HG02610 (cell line): ENCODE data around the gene TGFBI.

Experiments used
- ATAC-seq: cut with Tn5 transposase; IDR thresholded peaks from one replicate; pipeline ENCODE4 v1.9.1; 2021; ENCODE audit warnings: mild to moderate bottlenecking, moderate library complexity; ENCODE audit not compliant: unreplicated experiment

TGFBI gene

DNA sequence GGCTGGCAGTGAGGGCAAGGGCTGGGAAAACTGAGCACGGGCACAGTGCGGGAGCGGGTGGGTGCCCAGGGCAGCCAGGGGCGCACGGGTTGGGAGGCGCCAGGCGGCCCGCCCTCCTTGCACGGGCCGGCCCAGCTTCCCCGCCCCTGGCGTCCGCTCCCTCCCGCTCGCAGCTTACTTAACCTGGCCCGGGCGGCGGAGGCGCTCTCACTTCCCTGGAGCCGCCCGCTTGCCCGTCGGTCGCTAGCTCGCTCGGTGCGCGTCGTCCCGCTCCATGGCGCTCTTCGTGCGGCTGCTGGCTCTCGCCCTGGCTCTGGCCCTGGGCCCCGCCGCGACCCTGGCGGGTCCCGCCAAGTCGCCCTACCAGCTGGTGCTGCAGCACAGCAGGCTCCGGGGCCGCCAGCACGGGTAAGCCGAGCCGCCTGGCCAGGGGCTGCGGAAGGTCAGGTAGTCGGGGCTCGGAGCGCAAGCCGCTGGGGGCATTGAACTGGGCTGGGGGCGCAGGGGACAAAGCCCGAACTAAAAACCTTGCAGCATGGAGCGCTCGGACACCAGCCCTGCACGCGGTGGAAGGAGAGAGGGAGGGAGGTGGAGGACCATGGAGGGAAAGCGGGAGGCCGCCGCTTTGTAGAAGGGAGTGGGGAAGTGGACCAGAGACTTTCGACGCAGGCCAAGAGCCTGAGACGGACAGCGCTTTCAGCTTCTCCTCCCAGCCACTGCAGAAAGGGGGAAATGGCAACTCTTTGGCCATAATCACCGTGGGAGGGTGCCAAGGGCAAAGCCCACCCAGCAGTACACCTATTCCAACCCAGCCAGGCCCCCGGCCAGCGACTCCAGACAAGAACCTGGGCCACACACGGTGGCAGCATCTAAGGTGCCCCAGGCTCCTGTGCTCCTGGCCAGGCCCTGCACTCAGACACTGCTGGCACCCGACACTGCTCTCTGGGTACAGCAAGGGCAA is at the start of gene TGFBI:
TSS of gene TGFBI (plus strand) at position 207 of the 961 bp plus-strand sequence. CDS start at position 275, 68 bp downstream.
- peak; percentile 42 for ATAC-seq

DNA sequence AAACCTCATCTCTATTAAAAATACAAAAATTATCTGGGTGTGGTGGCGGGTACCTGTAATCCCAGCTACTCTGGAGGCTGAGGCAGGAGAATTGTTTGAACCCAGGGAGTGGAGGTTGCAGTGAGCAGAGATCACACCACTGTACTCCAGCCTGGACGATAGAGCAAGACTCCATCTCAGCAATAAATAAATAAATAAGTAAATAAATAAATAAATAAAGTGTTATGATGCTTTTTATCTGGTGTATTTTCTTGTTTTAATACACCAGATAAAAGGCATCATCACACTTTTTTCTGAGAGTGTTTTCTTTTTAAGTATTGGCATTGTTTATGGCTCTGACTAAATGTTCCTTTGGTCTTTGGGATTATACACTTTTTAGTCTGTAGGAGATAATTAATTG is 49.8 kb upstream of the TGFBI start:
- ATAC-seq = no peak

DNA sequence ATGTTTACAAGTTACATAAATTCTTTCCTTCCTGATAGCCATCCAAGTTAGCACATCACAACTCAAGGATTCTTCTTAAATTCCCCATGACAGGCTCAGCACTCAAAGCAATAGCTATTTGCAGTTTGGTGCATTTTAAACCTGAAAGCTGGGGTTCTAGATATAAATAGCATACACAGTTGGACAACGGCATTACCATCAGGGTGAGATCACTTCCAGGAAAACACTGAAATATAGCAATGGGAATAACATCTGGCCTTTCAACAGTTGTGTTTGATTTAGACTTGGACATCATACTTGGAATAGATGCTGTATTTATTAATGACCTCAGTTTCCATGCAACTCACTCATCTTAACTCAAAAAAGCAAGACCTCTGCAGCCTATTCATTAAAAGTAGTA is 49.3 kb upstream of the TGFBI start:
- ATAC-seq = no peak

DNA sequence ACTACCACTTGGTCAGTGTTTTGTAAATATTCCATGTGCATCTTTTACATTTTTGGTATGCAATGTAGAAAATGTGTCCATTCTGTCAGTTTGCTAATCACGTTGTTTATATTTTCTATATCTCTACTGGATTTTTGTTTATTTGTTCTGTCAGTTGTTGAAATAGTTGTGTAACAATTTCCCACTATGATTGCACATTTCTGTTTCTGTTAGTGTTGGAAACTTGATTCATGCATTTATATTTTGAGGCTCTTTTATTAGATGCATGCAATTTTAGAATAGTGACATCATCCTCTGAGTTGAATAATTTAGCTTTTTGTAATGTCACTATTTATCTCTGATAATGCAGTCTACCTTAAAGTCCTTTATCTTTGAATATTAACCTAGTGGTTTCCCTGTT is 48.2 kb upstream of the TGFBI start:
- ATAC-seq = no peak

DNA sequence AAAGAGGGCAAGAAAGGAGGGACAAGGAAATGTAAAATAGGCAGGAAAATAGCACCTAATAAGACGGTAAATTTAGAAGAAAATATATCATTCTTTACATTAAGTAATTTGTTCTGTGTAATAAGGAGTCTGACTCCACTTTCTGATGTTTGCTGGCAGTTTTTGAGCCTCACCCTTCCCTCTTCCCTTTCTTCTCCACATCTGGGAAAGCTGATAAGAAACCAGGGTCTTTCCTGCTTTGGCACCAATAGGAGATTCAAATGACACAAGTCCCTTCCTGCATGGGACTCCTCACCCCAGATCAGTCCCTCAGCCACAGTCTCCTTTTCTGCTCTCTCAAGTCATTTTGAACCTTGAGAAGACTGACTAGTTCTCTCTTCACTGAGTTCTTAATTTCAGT is 42.8 kb upstream of the TGFBI start:
- ATAC-seq = no peak

DNA sequence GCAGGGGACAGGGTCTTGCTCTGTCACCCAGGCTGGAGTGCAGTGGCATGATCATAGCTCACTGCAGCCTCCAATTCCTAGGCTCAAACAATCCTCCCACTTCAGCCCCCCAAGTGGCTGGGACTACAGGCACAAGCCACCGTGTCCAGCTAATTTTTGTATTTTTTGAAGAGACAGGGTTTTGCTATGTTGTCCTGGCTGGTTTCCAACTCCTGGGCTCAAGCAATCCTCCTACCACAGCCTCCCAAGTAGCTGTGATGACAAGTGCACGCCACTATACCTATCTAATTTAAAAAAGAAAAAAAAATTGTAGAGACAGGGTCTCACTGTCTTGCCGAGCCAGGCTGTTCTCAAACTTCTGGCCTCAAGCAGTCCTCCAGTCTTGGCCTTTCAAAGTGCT is 42.4 kb upstream of the TGFBI start:
- no peak for ATAC-seq

DNA sequence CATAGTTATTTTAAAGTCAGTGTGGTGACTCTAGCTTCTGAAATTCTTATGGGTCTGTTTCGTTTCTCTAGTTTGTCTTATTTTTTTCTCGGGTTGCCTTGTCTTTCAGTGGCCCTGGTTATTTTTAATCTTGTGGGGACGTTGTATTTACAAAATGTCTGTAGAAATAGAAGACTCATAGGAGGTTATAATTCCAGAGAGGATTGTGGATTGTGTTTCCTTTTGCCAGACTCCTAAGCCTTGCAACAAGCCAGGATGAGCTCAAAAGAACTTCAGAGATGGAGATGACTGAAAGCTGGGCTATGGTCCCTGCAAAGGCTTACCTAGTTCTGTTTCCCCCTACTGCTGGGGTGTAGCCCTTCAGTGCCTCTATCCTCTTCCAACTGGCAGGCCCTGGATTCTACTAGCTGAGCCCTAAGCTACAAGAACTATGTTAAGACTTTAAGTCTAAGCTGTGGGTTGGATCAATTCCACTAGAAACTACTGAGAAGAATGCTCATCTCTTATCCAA is 41.8 kb upstream of the TGFBI start:
- ATAC-seq = no peak

DNA sequence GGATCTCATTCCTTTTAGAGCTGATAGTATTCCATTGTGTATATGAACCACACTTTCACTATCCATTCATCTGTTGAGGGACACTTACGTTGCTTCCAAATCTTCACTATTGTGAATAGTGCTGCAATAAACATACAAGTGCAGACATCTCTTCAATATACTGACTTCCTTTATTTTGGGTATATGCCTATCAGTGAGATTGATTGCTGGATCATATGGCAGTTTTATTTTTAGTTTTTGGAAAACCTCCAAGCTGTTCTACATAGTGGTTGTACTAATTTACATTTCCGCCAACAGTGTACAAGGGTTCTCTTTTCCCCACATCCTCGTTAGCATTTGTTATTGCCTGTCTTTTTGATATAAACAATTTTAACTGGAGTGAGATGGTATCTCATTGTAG is 40.2 kb upstream of the TGFBI start:
- no peak for ATAC-seq

DNA sequence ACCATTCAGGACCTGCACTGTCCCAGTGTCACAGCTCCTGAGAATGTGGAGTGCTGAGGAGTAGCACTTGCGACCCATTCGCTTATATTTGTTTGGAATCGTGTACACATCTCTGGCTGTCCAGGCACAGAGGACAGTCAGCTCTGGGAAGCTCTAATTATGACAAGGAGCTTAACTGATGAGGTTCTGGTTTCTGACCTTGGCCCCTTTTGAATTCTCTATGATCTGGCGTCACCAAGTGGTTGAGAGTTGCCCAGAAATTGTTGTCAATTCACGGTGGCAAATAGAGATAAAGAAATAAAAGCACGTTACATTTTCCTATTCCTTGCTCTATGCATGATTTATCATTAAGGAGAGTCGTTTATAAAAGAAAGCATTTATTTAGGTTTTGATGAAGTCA is 39.1 kb upstream of the TGFBI start:
- ATAC-seq = no peak

DNA sequence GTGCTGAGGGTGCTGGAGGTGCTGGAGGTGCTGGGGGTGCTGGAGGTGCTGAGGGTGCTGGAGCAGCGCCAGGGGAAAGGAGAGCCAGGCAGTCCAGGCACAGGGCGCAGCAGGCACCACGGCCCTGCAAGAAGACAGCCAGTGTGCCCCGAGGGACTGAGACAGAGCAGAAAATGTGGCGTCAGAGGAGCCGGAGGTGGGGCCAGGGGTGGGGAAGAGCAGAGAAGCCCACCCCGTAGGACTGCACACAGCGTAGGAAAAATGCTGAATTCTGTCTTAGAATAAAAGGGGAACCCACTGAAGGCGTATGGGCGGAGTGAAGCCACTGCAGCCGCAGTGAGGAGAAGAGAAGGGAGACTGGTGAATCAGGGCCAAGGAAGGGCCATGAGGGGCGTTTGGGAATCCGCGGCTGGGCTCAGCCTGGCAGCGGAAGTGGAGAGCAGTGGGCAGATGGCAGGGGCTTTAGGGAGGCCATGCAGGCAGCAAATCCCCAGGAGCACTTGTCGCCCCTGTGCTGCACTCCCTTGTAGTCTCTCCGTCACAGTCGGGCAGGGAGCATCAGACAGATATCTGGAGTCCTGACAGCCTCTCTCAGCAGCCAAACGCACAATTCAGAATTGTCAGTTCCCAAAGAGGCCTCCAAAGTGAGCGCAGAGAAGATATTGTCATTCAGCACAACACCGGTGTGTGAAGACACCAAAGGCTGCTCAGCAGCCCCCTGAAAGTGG is 38.1 kb upstream of the TGFBI start:
- ATAC-seq = no peak

DNA sequence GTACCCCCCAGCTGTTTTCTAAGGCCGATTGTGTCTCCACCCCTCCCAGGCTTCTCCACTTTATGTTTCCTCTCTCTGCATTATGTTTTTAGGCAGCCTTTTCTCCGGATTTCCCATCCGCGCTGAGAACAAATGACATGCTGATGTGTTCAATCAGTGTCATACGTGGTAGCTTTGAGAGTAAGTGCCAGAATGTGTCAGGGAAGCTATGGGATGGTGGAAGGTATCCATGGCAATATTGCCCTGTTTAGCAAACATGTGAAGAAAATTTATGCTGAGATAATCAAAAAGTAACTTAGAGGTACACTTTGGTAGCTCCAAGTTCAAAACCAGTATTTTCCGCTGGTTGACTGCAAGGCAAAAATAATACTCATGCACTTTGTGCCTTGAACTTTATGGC is 37.4 kb upstream of the TGFBI start:
- no peak for ATAC-seq

DNA sequence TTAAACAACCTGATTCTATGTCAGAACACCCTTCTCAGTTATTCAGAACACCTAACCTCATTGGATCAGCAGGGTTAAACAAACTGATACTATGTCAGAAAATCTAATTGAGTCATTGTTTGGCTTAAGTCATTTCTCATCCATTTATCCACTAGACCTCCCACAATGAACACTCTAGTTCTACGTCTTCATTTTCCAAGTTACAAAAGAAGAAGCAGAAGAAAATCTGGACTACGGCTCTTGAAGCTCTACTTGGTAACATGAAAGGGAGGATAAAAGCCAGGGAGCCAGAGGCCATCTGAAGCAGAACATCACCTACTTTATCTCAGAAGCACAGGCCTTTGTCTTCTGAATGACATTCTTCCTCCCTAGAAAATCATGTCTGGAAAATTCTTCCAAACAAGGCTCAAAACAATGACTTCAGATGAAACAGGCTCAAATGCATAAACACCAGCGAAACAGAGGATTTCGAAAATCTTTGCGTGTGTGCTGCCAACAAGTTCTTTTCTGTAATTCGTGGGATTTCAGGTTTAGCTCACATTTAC is 35.4 kb upstream of the TGFBI start:
- no peak for ATAC-seq

DNA sequence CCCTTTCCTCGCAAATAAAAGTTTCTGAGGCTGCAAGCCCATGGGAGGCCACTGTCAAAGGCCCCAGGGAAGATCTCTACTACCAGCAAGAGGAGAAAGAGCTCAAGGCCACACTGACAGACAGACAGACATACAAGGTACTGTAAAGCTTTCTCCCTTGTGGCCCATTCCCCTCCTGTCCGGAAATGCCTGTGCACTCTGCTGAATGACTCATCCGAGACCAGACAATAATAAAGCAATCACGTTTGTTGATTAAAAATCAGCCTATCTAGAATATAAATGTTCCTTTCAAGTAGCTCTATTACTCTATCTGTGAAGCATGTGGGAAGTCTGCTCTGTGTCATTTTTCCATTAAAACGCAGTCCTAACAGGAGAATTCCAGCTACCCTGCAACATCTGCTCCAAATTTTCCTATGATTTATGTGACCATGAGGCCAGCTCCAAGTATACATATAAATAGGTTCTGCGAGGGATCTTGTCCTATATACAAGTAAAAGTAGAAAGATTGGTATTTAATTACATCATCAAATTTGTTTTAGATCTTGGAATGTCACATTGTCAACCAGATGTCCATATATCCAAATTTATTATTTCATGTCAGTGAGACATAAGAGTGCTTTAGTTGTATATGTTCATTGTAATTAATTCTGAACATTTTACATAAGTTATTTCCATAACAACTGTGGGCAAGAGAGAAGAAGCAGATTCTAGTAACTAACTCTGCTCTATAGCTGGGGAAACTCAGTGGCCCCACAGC is 34.7 kb upstream of the TGFBI start:
- no peak for ATAC-seq

DNA sequence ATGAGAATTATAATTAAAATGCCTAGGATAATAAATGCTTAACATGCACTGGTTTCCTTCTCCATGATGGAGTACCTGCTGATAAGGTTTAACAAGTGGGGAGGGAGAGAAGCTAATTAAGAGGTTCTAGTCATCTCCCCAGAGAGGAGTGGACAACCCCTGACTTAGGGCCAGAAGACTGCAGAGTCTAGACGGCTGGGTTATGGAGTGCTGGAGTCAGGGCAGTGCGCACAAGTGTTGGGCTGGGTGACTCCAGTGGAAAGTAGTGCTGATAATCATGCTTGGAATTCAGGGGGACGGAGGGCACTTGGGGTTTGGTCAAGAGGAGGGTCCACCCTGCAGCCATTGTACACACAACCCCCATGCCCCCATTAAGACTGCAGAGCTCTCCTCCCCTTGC is 32.8 kb upstream of the TGFBI start:
- ATAC-seq = no peak

DNA sequence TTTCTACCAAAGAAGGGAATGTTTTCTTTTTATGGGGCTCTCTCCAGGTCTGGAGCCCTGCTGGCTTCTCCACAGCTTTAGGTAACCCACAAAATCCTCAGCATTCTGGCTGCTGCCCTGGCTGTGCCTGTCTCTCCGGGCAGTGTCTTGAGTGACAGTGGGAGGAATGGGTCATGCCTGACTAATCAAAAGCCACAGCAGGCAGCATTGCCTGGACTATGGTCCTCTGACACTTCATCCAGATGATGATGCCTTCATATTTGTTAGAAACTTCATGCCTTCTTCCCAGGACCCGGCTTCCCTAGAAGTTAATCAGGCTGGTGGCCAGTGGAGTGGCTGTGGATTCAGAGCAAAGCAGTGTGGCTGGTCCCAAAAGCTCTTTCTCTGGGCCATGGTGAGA is 32.2 kb upstream of the TGFBI start:
- ATAC-seq = no peak

DNA sequence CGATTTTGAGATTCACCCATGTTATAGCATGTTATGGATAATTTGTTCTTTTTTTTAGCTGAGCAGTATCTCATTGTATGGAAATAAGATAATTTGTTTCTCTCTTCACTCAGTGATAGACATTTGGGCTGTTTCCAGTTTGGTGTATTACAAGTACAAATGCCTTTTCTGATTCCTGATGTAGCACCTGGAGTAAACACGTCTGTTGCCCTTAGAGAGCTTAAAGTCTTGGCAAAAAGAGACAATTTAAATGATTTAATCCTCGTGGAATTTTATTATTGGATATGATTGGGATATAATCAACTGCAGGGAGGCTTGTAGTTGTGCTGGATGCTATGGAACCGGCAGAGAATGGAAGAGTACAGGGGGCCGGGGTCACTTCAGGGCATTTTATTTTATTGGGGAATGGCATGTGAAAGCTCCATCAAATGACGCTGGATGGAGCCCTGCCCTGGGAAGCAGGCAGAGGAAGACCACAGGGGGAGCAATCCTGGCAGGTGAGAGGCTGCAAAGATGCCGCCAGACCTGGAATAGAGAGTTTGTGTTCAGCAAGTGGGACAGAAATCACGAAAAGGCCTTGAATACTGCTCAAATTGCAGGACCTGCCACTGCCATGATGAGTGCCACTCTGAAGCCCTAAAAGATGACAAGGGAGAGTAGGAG is 31.0 kb upstream of the TGFBI start:
- ATAC-seq = no peak

DNA sequence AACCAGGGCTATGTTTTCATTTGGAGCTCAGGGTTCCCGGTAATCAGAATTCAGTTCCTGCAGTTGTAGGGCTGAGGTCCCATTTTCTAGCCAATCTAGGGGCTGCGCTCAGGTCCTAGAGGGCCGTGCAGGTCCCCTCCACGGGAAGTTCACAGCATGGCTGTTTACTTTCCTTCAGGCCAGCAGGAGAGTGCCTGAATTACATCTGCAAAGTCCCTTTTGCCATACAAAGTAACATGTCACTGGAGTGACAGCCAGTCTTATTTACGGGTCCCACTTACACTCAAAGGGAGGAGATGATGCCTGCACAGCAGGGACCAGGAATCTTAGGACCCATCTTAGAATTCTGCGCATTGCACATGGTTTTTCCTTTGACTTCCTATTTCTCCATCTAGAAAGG is 29.9 kb upstream of the TGFBI start:
- ATAC-seq = no peak

DNA sequence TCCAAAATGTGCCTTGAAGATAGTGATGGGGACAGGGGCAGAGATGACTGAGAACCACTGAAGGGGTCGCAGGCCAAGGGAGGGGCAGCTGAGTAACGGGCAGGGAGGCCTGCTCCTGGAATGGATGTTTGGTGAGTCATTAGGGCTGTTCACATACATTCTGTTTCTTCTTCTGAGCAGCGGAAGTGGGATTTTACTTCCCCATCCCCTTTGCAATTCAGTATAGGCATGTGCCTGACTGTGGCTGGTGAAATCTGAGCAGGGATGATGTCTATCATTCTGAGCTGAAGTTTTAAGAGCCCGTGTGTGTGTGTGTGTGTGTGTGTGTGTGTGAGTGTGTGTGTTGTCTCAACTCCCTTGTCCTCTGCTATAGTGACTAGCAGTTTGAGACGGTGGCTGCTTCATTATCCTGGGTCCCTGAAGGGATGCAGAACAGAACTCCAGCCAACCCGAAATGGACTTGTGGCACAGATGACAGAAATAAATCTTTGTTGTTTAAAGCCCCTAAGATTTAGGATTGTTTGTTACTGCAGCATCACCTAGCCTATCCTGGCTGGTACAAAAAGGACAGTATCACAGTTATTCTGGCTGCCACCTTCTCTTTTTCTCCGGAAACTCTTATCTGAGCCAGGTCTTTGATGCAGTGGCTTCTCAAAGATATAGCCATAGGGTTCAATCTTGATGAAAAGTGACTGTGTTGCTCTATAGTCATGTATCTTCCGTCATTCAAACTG is 29.2 kb upstream of the TGFBI start:
- ATAC-seq = no peak

DNA sequence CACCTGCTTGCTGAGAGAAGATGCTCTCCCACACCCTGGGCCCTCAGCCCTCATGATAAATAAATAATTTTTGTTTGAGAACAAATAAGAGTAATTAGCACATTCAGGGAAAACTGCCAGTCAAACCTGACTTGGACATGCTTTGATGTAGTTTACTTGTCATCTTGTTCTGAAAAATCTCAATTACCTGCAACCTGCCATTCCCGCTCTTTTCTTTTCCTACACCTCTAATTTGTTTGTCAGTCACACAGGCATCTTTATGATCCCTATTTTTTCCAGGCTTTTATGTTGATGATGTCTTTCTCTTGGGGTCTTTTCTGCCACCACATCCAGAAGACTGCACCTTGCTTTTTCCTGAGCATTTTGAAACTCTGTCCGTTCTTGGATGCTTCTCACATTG is 28.6 kb upstream of the TGFBI start:
- ATAC-seq = no peak

DNA sequence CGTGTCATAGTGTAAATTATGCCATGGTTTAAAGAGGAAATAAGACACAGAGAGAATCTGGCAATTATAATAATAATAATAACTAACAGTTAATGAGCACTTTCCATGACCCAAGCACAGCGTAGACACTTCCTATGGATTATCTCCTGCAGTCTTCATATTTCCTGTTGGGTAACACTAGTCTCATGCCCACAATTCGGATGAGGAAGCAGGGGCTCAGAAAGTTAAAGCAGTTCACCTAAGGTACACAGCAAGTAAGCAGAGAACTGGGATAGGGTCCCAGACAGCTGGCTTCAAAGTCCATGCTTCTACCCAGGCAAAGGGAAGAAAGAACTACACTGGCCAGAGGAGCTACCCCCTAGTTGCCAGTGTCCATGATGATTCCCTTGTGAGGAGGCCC is 27.9 kb upstream of the TGFBI start:
- ATAC-seq = no peak
